GM21390 (cell line): Measurements from ENCODE around the gene MAIP1.
"Not testable (repeated sequence)": the region's sequence is repeated elsewhere in the genome, so short reads cannot be mapped to it uniquely, and the experiment has no call there.

Experiments used
- ATAC-seq: cut with Tn5 transposase; IDR thresholded peaks from one replicate; pipeline ENCODE4 v1.9.1; 2021; ENCODE audit not compliant: unreplicated experiment

Gene MAIP1

GRCh38 chr2:199955339-199956061, at the start of gene MAIP1, which contains the start of gene TYW5:
TSS of gene MAIP1 (plus strand) at chr2:199955582. CDS start at chr2:199955799, 217 bp downstream.
TSS of gene TYW5 (minus strand) at chr2:199955491. CDS start at chr2:199955470, 21 bp downstream.
- ATAC-seq: peak; percentile 82

GRCh38 chr2:199907008-199907714, 48.2 kb upstream of the MAIP1 start:
- no peak for ATAC-seq

- no peak for ATAC-seq
Measured at GRCh38 chr2:199910338-199911051, 44.9 kb upstream of the MAIP1 start.

GRCh38 chr2:199911052-199911876, 44.1 kb upstream of the MAIP1 start, which contains the start of gene C2orf69:
TSS of gene C2orf69 (plus strand) at chr2:199911293. CDS start at chr2:199911439, 146 bp downstream.
- ATAC-seq: peak; percentile 89

- ATAC-seq: no peak
Measured at GRCh38 chr2:199911877-199912161, 43.6 kb upstream of the MAIP1 start.

GRCh38 chr2:199912553-199913114, 42.7 kb upstream of the MAIP1 start:
- ATAC-seq: not testable (repeated sequence)

GRCh38 chr2:199914372-199914958, 40.9 kb upstream of the MAIP1 start:
- no peak for ATAC-seq

GRCh38 chr2:199916980-199917379, 38.4 kb upstream of the MAIP1 start:
- no peak for ATAC-seq

GRCh38 chr2:199922856-199923255, 32.5 kb upstream of the MAIP1 start:
- ATAC-seq: no peak

GRCh38 chr2:199923924-199924323, 31.5 kb upstream of the MAIP1 start:
- ATAC-seq: no peak

GRCh38 chr2:199926806-199927205, 28.6 kb upstream of the MAIP1 start:
- no peak for ATAC-seq

GRCh38 chr2:199928226-199928625, 27.2 kb upstream of the MAIP1 start:
- ATAC-seq: no peak

- ATAC-seq: no peak
Measured at GRCh38 chr2:199928626-199929025, 26.8 kb upstream of the MAIP1 start.

- ATAC-seq: no peak
Measured at GRCh38 chr2:199929262-199929661, 26.1 kb upstream of the MAIP1 start.

GRCh38 chr2:199932312-199932855, 23.0 kb upstream of the MAIP1 start:
- ATAC-seq: no peak

- ATAC-seq: no peak
Measured at GRCh38 chr2:199933466-199933865, 21.9 kb upstream of the MAIP1 start.

GRCh38 chr2:199936554-199936953, 18.8 kb upstream of the MAIP1 start:
- no peak for ATAC-seq

GRCh38 chr2:199940373-199940772, 15.0 kb upstream of the MAIP1 start:
- no peak for ATAC-seq

GRCh38 chr2:199943373-199943772, 12.0 kb upstream of the MAIP1 start:
- ATAC-seq: no peak

GRCh38 chr2:199946196-199946595, 9.2 kb upstream of the MAIP1 start:
- no peak for ATAC-seq
